HCT116 (cell line): ENCODE measurements around the gene BCAS4. TPM values are rescaled to one million over a fixed set of nuclear protein-coding genes. Genes with fewer than 3 reads are reported as not detected.

ENCODE experiments used
- ATAC-seq: fragments of 200-7000 bp; cut with Tn5 transposase; 2 replicates; pipeline ENCODE4 v1.9.1; 2020; ENCODE audit warnings: mild to moderate bottlenecking, moderate library complexity
- BruUV-seq: library from RNA; stranded (reverse); fragments of 400-500 nt; replicated peaks from 2 replicates; lab custom pipeline; 2021; lab: Mats Ljungman, UMichigan
- CTCF ChIA-PET: fragments of 300-600 bp; sonication (Branson Sonifier 250); formaldehyde crosslinking; loops from one replicate; lab custom pipeline; 2021; ENCODE audit warnings: antibody characterized with exemption; lab: Charles Lee
- POLR2A ChIA-PET: fragments of 300-600, 350-600 bp; sonication (Branson Sonifier 250); formaldehyde crosslinking; loops from one replicate; lab custom pipeline; 2021; ENCODE audit warnings: antibody characterized with exemption; lab: Charles Lee
- RAD21 ChIA-PET, 2 experiments: fragments of 300-600 bp; sonication (Branson Sonifier 250); formaldehyde crosslinking; loops; one replicate each; lab custom pipeline; 2023; ENCODE audit warnings: low total read pairs in 2 of 2; ENCODE audit not compliant: uncharacterized antibody in 2 of 2, unreplicated experiment in 2 of 2, low non-redundant PET in 1 of 2; lab: Charles Lee
- DNase-seq: peaks from one replicate; pipeline ENCODE4 v3.0.0-alpha.2; 2010; ENCODE audit warnings: low read depth, low spot score
- H2AFZ ChIP-seq: fragments of 200-600 bp; shearing (Covaris generic), sonication (generic); 2 replicates; pipeline ENCODE4 v1.6.1; 2017; ENCODE audit warnings: low read depth, mixed run types, mixed read lengths, antibody characterized with exemption, low read length; ENCODE audit not compliant: poor library complexity, severe bottlenecking
- H3K27ac ChIP-seq: 2 replicates; pipeline ENCODE4 v1.5.1; 2012; ENCODE audit warnings: low read depth, low read length
- H3K27me3 ChIP-seq: fragments of 200-600 bp; sonication (generic); 2 replicates; pipeline ENCODE4 v1.6.1; 2016; ENCODE audit warnings: mixed run types, low read length, mixed read lengths; ENCODE audit not compliant: insufficient read depth
- H3K36me3 ChIP-seq, 2 experiments: fragments of 200-500 bp in 1 of 2; fragments of 200-600 bp in 1 of 2; sonication (Bioruptor generic) in 1 of 2; sonication (generic) in 1 of 2; 2 replicates each; pipeline versions ENCODE4 v1.5.1 to v1.6.1; 2014 to 2016; ENCODE audit warnings: low read length in 2 of 2, inconsistent platforms in 1 of 2, mixed read lengths in 1 of 2, mixed run types in 1 of 2; ENCODE audit not compliant: insufficient read depth in 2 of 2, control insufficient read depth in 1 of 2
- H3K4me1 ChIP-seq, 2 experiments: fragments of 200-600 bp in 1 of 2; sonication (generic) in 1 of 2; 2 replicates each; pipeline versions ENCODE4 v1.5.1 to v1.6.1; 2012 to 2017; ENCODE audit warnings: low read length in 2 of 2, inconsistent platforms in 1 of 2, mild to moderate bottlenecking in 1 of 2, mixed read lengths in 1 of 2, mixed run types in 1 of 2, moderate library complexity in 1 of 2; ENCODE audit not compliant: insufficient read depth in 2 of 2, control insufficient read depth in 1 of 2
- H3K4me2 ChIP-seq: fragments of 200-600 bp; sonication (generic); 2 replicates; pipeline ENCODE4 v1.6.1; 2017; ENCODE audit warnings: mixed run types, low read length, mixed read lengths
- H3K4me3 ChIP-seq, 2 experiments: fragments of 200-600 bp in 1 of 2; sonication (generic) in 1 of 2; replicated peaks in 1 of 2; 2 replicates each; pipeline ENCODE4 v1.5.1; 2011 to 2016; ENCODE audit warnings: low read length in 2 of 2, control low read depth in 1 of 2, low read depth in 1 of 2, mild to moderate bottlenecking in 1 of 2, mixed read lengths in 1 of 2, mixed run types in 1 of 2
- H3K79me2 ChIP-seq: fragments of 200-600 bp; sonication (generic); 2 replicates; pipeline ENCODE4 v1.6.1; 2017; ENCODE audit warnings: mild to moderate bottlenecking, mixed run types, low read length, moderate library complexity, mixed read lengths; ENCODE audit not compliant: insufficient read depth
- H3K9ac ChIP-seq: fragments of 200-600 bp; sonication (generic); 2 replicates; pipeline ENCODE4 v1.6.1; 2016; ENCODE audit warnings: low read length, mixed read lengths
- H3K9me2 ChIP-seq: fragments of 200-600 bp; sonication (generic), shearing (Covaris generic); 2 replicates; pipeline ENCODE4 v1.6.1; 2017; ENCODE audit warnings: mixed run types, mild to moderate bottlenecking, moderate library complexity; ENCODE audit not compliant: insufficient read depth
- H3K9me3 ChIP-seq, 2 experiments: fragments of 200-500 bp in 1 of 2; fragments of 200-600 bp in 1 of 2; sonication (Bioruptor generic) in 1 of 2; sonication (generic) in 1 of 2; 2 replicates each; pipeline ENCODE4 v1.6.1; 2014 to 2017; ENCODE audit warnings: low read length in 2 of 2, mixed read lengths in 2 of 2, inconsistent platforms in 1 of 2, low read depth in 1 of 2, mild to moderate bottlenecking in 1 of 2, mixed run types in 1 of 2, moderate library complexity in 1 of 2; ENCODE audit not compliant: control insufficient read depth in 1 of 2, insufficient read depth in 1 of 2
- H4K20me1 ChIP-seq: fragments of 200-600 bp; sonication (generic), shearing (Covaris generic); 2 replicates; pipeline ENCODE4 v1.6.1; 2017; ENCODE audit warnings: mixed run types, mild to moderate bottlenecking, moderate library complexity; ENCODE audit not compliant: insufficient read depth
- ATF3 ChIP-seq: IDR thresholded peaks from 2 replicates; pipeline ENCODE4 v1.6.1; 2012
- CEBPB ChIP-seq: IDR thresholded peaks from 2 replicates; pipeline ENCODE4 v1.6.1; 2012; ENCODE audit warnings: low read depth
- JUND ChIP-seq: IDR thresholded peaks from 2 replicates; pipeline ENCODE4 v1.6.1; 2012
- MAX ChIP-seq: IDR thresholded peaks from 2 replicates; pipeline ENCODE4 v1.6.1; 2012
- RAD21 ChIP-seq: IDR thresholded peaks from 2 replicates; pipeline ENCODE4 v1.6.1; 2012; ENCODE audit warnings: low read depth, mild to moderate bottlenecking
- REST ChIP-seq: IDR thresholded peaks from 2 replicates; pipeline ENCODE4 v1.6.1; 2012; ENCODE audit warnings: low read depth
- SIN3A ChIP-seq: IDR thresholded peaks from 2 replicates; pipeline ENCODE4 v1.6.1; 2012; ENCODE audit warnings: low read depth
- SP1 ChIP-seq: IDR thresholded peaks from 2 replicates; pipeline ENCODE4 v1.6.1; 2012; ENCODE audit warnings: low read depth
- SRF ChIP-seq: IDR thresholded peaks from 2 replicates; pipeline ENCODE4 v1.6.1; 2012; ENCODE audit warnings: low read depth
- YY1 ChIP-seq: IDR thresholded peaks from 2 replicates; pipeline ENCODE4 v1.6.1; 2011; ENCODE audit warnings: low read length, low read depth, moderate library complexity, mild to moderate bottlenecking; ENCODE audit not compliant: insufficient replicate concordance; ENCODE audit errors: extremely low read depth
- intact Hi-C: fragments of 100-400 bp; cut with micrococcal nuclease; formaldehyde crosslinking; loops from 2 replicates; pipeline ENCODE4 v1.10.0; 2022
- total RNA-seq: library from RNA; stranded (reverse); gene quantifications from one replicate; pipeline ENCODE4 v1.2.1, GENCODE V29; 2021; ENCODE audit not compliant: unreplicated experiment

The BCAS4 gene
- total RNA-seq, 1 experiment from 2014 or later: 18.9 TPM

GRCh38 chr20:50810063-50810462, 15.2 kb downstream of the BCAS4 start:
- Histone ChIP-seq H3K9me3 (no peaks in the 10 kb centered on the region), H3K4me1 (no peaks in the 10 kb centered on the region; a peak in 1 of 4 replicates), H3K36me3 (no peaks in the 10 kb centered on the region), H3K4me2 (no peak overlapping the region), H3K9me2 (no peaks in the 10 kb centered on the region), H3K9ac (no peak overlapping the region), H3K4me3 (no peak overlapping the region), H3K27ac (no peak overlapping the region), H3K79me2 (no peaks in the 10 kb centered on the region), H4K20me1 (no peaks in the 10 kb centered on the region), H3K27me3 (no peaks in the 10 kb centered on the region), H2AFZ (no peak overlapping the region)
- ChIA-PET CTCF (interaction anchor here (1.0 kb wide), 1 partner anchor 16 kb away, joined by 3 read pairs; the partner anchor contains the start of gene BCAS4), RAD21 (interaction anchor here in 1 of 2 experiments (0.5 kb wide), 1 partner anchor 600 kb away, joined by 3 read pairs; no protein-coding TSS in a partner anchor), POLR2A (no interaction called here)
- DNase-seq (no peak), ATAC-seq (no peak)
- TF ChIP-seq ATF3: no peak
- no peak for TF ChIP-seq SIN3A
- no peak for TF ChIP-seq SP1
- no peak for TF ChIP-seq RAD21
- no peak for TF ChIP-seq JUND
- TF ChIP-seq CEBPB: no peak
- no peak for TF ChIP-seq REST
- TF ChIP-seq MAX: no peak
- TF ChIP-seq SRF: no peak
- TF ChIP-seq YY1: no peak
- BruUV-seq: no TSS peak
- intact Hi-C loops: no loop called here
